SIG-M5 treated with dmso at 0.1 percent for 504 hours (cell line): Measurements from ENCODE around the gene IQCK.
"Not testable (repeated sequence)": the region's sequence is repeated elsewhere in the genome, so short reads cannot be mapped to it uniquely, and the experiment has no call there.

Experiments
- DNase-seq: peaks from one replicate; lab custom pipeline; 2025; ENCODE audit not compliant: unreplicated experiment; lab: John Stamatoyannopoulos, UW

The IQCK gene

DNA sequence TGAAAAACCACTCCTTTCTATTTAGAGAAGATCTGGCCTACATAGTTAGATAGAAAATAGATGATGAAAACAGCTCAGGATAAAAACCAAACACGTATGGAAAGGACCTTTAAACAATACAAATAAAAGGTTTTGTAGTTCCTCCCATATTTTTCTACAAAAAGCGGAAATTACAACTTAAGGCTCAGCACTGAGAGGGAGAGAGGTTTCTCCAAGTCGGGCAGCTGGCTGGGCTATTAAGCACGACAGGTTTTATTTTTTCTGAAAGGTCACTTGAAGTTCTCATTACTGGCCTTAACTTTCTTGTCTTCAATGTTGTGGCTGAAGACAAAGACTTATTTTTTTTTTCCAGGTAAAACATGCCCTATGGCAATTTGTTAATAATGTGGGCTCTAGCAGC, 83.8 kb downstream of the IQCK start:
- not testable (repeated sequence) for DNase-seq

- DNase-seq = no peak
Observed at GRCh38 chr16:19802612-19803011, 84.5 kb downstream of the IQCK start.

DNA sequence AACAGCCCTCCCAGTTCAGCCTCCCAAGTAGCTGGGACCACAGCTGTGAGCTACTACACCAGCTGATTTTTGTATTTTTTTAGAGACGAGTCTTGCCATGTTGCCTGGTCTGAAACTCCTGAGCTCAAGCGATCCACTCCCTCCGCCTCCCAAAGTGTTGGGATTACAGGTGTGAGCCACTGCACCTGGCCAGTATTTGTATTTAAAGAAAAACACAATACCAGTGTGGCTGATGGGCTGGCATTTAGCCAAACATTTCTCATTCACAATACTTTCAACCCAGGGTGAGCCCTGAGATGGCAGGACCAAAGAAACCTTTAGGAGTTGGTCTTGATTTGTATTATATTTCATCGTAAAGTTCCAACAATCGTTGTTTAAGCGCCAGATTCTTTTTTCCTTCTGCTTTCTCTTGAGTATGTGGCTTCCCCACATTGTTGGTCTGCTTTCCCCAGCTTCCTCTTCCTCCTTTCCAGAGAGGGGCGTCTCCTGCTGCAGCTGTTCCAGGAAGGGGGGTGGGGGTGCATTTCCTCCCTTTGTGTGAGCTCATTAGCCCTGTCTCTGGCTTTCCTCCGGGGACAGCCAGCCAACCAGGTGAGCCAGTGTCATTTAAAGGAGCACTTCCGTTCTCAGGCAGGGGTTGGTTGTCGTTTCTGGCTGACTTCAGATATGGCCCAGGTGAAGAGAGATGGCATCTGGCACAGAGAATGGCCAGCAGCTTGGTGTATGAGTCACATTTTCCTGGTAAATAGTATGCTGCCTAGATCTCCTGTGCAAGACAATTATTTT, 86.7 kb downstream of the IQCK start:
- DNase-seq = peak; percentile 22

DNA sequence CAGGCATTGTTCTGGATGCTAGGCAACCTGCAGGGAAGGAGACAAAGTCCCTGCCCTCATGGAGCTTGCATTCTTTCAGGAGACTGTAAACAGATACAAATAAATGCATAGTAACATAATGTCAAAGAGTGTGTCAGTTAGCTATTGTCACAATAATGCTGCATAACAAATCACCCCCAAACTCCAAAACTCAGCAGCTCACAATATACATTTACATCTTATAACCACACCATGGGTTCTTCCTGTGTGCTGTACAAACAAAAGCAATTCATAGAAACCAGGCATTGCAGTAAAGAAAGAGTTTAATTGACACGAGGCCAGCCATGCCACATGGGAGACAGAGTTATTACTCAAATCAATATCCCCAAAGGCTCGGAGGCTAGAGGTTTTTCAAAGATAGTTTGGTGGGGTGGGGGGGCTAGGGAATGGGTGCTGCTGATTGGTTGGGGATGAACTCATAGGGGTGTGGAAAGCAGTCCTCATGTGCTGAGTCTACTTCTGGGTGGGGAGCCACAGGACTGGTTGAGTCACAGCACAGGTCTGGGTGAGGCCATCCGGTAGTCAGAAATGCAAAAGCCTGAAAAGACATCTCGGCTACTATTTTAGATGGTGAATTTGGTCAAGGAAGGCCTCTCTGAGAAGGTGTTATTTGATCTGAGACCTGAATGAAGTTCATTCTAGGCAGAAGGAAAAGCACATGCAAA, 87.5 kb downstream of the IQCK start:
- DNase-seq = no peak

GRCh38 chr16:19808061-19808641, 90.1 kb downstream of the IQCK start:
- DNase-seq = no peak

DNA sequence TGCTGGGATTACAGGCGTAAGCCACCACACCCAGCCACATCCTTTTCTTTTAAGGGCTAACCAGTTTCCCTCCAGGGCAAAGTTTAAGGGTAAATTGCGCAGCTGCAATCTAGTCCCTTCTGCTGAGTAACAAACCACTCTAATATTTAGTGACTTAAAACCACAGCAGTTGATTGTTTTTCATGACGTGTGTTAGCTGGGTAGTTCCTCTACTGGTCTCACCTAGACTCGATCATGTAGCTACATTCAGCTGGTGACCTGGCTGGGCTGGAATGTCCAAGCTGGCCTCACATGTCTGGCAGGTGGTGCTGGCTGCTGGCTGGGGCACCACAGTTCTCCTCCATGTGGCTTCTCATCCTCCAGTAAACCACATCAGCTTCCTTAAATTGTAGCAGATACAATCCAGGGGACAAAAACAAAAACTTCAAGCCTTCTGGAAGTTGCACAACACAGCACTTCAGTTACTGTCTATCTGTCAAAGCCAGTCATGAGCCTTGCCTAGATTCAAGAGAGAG, 91.1 kb downstream of the IQCK start:
- DNase-seq = peak; percentile 37

- no peak for DNase-seq
Observed at GRCh38 chr16:19809693-19810092, 91.6 kb downstream of the IQCK start.

GRCh38 chr16:19810817-19811731, 93.0 kb downstream of the IQCK start:
- no peak for DNase-seq

- no peak for DNase-seq
Observed at GRCh38 chr16:19812986-19813385, 94.9 kb downstream of the IQCK start.

GRCh38 chr16:19815418-19815817, 97.3 kb downstream of the IQCK start:
- DNase-seq = no peak

GRCh38 chr16:19817122-19817521, 99.1 kb downstream of the IQCK start:
- DNase-seq = no peak

DNA sequence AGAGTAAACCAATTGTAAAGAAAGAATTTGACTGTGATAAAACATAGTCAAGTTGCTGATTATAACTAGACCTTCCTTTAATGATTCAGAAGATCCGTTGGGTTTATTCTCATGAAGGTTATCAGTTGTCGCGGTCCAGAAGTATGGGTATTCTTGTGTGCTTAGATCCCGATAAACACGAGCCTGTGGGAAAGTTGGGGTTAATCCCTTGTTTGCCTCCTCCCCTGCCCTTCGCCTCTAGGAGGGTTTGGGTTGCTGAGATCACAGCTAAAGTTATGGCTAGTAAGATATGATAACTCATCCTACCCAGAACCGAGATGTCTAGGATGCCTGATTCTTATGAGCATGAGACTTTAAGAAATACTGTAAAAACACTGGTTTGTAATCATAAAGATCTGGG, 99.8 kb downstream of the IQCK start:
- no peak for DNase-seq

GRCh38 chr16:19822533-19822932, 104.5 kb downstream of the IQCK start:
- no peak for DNase-seq

DNA sequence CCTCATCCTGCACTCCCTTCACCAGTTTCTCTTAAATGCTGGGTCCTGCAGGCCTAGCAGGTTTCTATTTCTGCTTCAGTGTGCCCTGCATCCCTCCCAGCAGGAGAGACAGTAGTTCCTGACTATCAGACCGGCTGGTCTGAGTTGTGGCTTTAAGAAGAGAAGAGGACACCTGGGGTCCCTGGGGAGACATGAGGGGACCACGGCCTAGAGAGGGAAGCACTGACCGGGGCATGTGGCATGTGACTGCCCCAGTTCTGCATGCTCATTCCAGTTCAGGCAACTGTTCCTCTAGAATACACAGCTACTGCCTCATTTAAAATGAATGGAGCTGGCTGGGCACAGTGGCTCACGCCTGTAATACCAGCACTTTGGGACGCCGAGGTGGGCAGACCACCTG, 105.3 kb downstream of the IQCK start:
- DNase-seq = no peak

GRCh38 chr16:19824216-19824615, 106.1 kb downstream of the IQCK start:
- no peak for DNase-seq

DNA sequence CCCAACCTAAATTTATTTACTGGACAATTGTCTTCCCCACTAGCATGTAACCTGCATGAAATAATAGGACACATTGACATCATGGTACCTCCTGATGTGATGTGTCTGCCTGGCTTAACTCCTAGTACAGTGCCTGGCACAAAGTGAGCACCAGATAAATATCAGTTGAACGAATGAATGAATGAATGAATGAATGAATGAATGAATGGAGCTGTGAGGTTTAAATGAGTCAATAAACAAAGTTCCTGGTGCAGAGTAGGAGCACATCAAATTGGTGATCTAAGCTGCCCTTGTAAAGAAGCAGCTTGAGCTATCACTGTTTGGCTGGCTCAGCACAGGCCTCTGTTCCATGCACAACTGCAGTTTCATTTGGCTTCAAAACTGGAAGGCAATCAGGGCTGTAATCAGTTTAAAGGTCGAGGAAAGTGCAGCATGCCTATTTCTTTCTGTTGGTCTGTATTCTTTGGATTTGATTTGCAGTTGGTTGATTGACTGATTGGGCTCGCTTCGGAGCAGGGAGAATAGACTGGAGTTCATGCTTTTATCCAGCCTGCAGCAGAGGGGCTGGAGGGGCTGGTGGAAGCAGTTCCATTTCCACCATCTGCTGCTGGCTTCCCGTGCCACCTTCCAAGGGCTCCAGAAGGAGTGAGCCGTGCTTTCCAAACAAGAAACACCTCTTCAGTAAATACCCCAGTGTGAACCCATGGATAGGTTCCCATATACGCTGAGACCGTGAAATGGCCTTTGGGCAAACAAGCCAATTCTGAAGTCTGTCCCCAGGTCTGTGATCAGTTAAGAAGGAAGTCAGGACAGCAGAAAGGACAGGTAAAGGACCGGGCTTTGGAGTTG, 112.0 kb downstream of the IQCK start:
- no peak for DNase-seq

- DNase-seq = no peak
Observed at GRCh38 chr16:19830902-19831560, 113.0 kb downstream of the IQCK start.

- DNase-seq = no peak
Observed at GRCh38 chr16:19831678-19832077, 113.6 kb downstream of the IQCK start.

DNA sequence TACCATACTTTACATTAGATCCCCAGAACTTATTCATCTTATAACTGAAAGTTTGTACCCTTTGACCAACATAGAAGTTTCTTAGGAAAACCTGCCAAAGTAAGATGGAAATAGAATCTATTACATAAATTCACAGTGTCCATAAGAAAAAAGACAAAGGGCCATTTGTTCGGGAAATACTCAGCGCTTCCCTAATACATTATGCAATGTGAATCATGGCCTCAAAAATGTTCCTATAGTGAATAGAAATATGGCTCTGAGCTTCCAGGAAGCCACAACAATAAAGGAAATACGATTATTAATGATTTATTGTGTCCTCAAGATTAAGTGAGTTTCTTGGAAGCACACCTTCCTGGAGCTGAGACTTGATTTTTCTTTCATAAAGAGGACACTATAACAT, 115.1 kb downstream of the IQCK start:
- no peak for DNase-seq

- no peak for DNase-seq
Observed at GRCh38 chr16:19833581-19833980, 115.5 kb downstream of the IQCK start.
